NCI-H1417 treated with DMSO at 0.1 percent for 48 hours (cell line): ENCODE measurements around the gene IGLL5.
"Not testable (repeated sequence)": the region's sequence is repeated elsewhere in the genome, so short reads cannot be mapped to it uniquely, and the experiment has no call there.

Experiments used
- DNase-seq: peaks from one replicate; lab custom pipeline; 2025; lab: John Stamatoyannopoulos, UW

The IGLL5 gene

GRCh38 chr22:22914726-22915669 lies 27.4 kb downstream of the IGLL5 start:
- DNase-seq = no peak

DNA sequence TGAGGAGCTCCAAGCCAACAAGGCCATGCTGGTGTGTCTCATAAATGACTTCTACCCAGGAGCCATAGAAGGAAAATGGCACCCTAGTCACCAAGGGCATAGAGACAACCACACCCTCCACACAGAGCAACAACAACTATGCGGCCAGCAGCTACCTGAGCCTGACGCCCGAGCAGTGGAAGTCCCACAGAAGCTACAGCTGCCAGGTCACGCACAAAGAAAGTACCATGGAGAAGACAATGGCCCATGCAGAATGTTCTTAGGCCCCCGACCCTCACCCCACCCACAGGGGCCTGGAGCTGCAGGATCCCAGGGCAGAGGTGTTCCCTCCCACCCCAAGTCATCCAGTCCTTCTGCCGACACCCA lies 28.0 kb downstream of the IGLL5 start:
- no peak for DNase-seq

GRCh38 chr22:22916215-22916951 lies 28.8 kb downstream of the IGLL5 start:
- no peak for DNase-seq

GRCh38 chr22:22916952-22917290 lies 29.3 kb downstream of the IGLL5 start:
- no peak for DNase-seq

DNA sequence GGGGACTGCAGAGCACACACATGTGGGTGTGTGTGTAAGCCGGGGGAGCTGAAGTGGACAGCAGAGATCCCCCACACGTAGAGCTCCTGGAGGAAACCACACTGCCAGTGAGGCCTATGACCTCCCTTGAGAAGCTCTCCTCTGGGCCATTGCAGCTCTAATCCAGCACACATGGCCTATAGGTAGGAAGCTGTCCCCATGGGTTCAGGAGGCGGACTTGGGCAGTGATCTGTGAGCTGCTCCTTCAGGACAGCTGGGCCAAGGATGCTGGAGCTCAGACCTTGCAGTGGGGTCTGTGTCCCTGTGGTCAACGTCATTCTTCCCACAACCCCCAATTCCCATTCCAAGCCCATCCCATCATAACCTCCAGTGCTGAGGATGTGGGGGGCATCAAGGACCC lies 29.8 kb downstream of the IGLL5 start:
- DNase-seq = no peak

DNA sequence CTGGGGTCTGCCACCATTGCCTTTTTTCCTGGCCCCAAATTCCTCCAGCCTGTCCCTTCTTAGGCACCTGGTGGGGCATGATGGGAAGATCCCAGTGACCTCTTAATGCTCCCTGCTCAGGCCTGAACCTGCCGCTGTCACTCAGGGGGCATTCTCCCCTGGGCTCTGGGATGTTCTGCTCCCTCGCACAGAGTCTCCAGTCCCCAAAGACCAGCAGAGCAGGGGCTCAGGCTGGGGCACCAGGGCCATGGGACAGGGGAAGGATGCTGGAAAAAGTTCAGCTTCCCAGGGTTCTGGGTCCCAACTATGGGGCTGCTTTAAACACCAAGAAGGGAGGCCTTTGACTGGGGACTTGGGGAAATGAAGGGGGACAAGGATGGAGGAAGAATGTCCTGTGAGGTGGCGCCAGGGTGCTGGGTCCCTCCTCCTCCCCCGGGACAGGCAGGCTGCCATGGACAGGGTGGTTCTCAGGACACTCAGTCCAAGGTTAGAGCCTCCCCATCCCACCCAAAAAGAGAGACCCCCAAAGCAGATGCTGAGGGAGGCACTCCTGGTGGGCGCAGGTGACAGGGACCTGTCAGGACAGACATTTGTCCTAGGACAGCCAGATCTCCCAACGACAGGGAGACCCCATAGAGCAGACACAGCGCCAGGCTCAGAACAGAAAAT lies 30.8 kb downstream of the IGLL5 start:
- no peak for DNase-seq

- no peak for DNase-seq
Measured at GRCh38 chr22:22919041-22919440, 31.4 kb downstream of the IGLL5 start.

DNA sequence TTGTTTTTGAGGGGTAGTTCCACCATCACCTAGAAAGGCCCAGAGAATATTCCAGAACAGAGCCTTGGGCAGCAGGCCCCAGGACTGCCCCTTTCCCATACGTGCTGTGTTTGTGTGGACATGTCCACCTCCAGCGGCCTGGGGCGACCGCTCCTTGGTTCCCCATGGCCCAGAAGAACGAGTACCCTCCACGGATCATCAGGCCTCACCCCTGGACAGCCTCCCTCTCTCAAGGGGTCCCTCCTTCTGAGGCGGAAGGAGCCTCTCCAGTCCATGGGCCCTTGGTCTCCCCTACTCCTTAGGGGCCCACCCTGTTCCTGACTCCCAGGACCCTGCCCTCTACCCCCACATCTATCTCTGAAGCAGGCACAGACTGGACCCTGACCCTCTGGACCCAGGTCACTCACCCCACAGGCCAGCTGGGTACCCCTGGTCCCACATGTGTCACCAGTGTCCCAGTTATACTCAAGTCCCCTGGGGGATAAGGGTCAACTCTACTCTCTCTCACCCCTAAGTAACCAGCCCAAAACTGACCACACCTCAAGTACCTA lies 32.6 kb downstream of the IGLL5 start:
- no peak for DNase-seq

DNA sequence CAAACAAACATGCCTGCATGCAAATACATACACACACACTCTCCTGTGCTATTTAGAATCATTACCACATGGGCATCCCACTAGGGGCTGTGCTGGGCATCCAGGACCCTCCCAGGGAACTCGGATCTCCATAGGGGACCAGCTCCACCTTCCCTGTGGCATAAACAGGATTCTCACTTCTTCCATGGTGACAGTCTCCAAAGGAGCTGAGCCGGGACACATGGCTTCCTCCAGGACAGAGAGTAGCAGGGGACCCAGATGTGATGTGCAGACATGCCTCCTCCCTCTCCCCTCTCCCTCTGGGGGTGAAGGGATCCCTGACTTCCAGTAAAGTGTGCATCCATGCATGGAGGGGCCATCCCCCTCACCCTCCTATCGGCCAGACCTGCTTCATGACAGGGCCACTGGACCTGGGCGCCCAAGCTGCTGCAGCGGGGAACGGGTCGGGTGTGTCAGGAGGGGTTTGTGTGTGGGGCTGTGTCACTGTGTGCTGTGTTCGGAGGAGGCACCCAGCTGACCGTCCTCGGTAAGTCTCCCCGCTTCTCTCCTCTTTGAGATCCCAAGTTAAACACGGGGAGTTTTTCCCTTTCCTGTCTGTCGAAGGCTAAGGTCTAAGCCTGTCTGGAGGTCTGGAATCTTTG lies 33.4 kb downstream of the IGLL5 start:
- no peak for DNase-seq

GRCh38 chr22:22921575-22921974 lies 34.0 kb downstream of the IGLL5 start:
- no peak for DNase-seq

- not testable (repeated sequence) for DNase-seq
Measured at GRCh38 chr22:22922092-22922953, 34.7 kb downstream of the IGLL5 start.

- no peak for DNase-seq
Measured at GRCh38 chr22:22922954-22923319, 35.3 kb downstream of the IGLL5 start.

- no peak for DNase-seq
Measured at GRCh38 chr22:22923379-22923778, 35.8 kb downstream of the IGLL5 start.

- DNase-seq = no peak
Measured at GRCh38 chr22:22923930-22924329, 36.3 kb downstream of the IGLL5 start.

DNA sequence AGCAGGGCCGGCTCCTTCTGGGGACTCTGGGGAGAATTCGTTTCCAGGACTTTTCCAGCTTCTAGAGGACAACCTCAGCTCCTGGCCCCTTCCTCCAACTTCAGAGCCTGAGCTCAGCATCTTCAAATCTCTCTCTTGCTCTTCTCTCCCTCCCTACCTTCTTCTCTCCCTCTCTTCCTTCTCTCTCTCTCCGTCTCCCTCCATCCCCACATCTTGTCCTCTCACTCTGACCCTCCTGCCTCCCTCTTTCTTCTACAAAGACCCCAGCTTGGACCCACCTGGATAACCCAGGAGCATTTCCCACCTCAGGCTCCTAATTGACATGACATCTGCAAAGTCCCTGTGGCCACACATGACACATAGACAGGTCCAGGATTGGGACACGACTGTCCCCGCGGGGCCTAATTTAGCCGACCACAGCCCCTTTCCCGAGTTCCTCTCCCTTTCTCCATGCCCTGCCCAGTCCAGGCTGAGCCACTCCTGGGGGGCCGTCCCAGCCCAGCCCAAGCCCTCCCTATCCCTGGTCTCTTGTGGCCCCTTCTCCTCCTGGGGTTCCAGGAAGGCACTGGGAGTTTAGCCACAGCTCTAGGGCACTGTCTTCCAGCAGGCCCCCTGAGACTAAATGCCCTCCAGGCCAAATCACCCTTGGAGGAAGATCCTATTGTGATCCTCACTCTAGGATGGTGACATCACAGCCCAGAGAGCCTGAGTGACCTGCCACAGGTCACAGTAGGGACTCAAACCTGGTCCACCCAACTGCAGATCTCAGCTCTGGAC lies 36.9 kb downstream of the IGLL5 start:
- no peak for DNase-seq

- no peak for DNase-seq
Measured at GRCh38 chr22:22925146-22925804, 37.7 kb downstream of the IGLL5 start.

- no peak for DNase-seq
Measured at GRCh38 chr22:22925805-22926369, 38.3 kb downstream of the IGLL5 start.

GRCh38 chr22:22926370-22927195 lies 39.0 kb downstream of the IGLL5 start:
- DNase-seq = no peak
